ENCODE measurements around the gene TMEM150A. TPM values are rescaled to one million over a fixed set of nuclear protein-coding genes. Genes with fewer than 3 reads are reported as not detected.

The TMEM150A gene
- total RNA-seq, 1 donor from 2014 or later: 15.0 TPM

GRCh38 chr2:85611217-85611704 lies 8.8 kb upstream of the TMEM150A start:
- H3K9me3 Mint-ChIP-seq: no peaks in the 10 kb centered on the region
- intact Hi-C loops (cut with micrococcal nuclease): loop anchor here (5.0 kb wide), 1 partner anchor 586 kb away; the partner anchor contains the start of genes IMMT and MRPL35
- POLR2A ChIA-PET: interaction anchor here (0.7 to 3.3 kb wide), 17 partner anchors 9 to 495 kb away, joined by 3 to 28 read pairs (median 6); partner anchors contain the start of genes ELMOD3, GGCX, MAT2A and PTCD3

GRCh38 chr2:85607268-85608215 lies 5.0 kb upstream of the TMEM150A start:
- no peak for TF ChIP-seq CTCF (IDR thresholded peaks at IDR 0.05)
- Mint-ChIP-seq H3K4me3 (no peak overlapping the region), H3K27me3 (no peaks in the 10 kb centered on the region), H3K27ac (peak overlapping the region; percentile 10), H3K36me3 (ENCODE audit: low read depth) (peaks cover 43% of the 10 kb centered on the region), H3K4me1 (peaks cover 47% of the 10 kb centered on the region), H3K9me3 (no peaks in the 10 kb centered on the region)
- ChIA-PET CTCF (interaction anchor here (1.5 kb wide), 1 partner anchor 8 kb away, joined by 3 read pairs; the partner anchor contains the start of gene USP39), POLR2A (interaction anchor here (1.0 to 4.2 kb wide), 4 partner anchors 8 to 69 kb away, joined by 4 to 22 read pairs (median 6); partner anchors contain the start of genes GGCX, RNF181 and USP39)
- DNase-seq (no peak), ATAC-seq (ENCODE audit: low read depth) (no peak)
- intact Hi-C loops (cut with micrococcal nuclease): no loop called here

More at GRCh38 chr2:85611217-85611704, 8.8 kb upstream of the TMEM150A start:
- Mint-ChIP-seq H3K36me3 (ENCODE audit: low read depth) (peaks cover 35% of the 10 kb centered on the region), H3K27ac (peak overlapping the region; percentile 91), H3K27me3 (no peaks in the 10 kb centered on the region), H3K4me3 (peak overlapping the region; percentile 98), H3K4me1 (peaks cover 37% of the 10 kb centered on the region)
- no peak for TF ChIP-seq CTCF (IDR thresholded peaks at IDR 0.05)
- ATAC-seq (ENCODE audit: low read depth) (no peak), DNase-seq (no peak)
- CTCF ChIA-PET: interaction anchor here (1.0 to 1.5 kb wide), 3 partner anchors 17 to 59 kb away, joined by 3 to 8 read pairs (median 4); no protein-coding TSS in a partner anchor

DNA sequence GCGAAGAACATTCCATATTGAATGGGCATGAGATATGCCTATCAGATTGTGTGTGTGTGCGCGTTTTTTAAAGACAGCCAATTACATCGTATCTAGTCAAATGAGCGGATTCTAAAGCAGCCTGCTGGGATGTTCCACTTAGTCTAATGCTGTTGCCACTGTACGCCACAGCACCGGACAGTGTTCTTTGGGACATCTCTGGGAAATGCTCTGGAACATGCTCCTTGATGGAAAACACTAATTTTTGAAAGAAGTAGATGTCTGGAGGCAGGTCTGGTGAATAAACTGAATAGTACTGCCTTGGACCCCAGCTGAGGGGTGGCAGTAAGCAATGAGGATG lies 3.6 kb upstream of the TMEM150A start:
- ATAC-seq (ENCODE audit: low read depth) (no peak), DNase-seq (no peak)
- CTCF ChIA-PET: interaction anchor here (1.5 kb wide), 1 partner anchor 9 kb away, joined by 3 read pairs; the partner anchor contains the start of gene USP39
- H3K9me3 Mint-ChIP-seq: no peaks in the 10 kb centered on the region
- H3K36me3 Mint-ChIP-seq (ENCODE audit: low read depth): peaks cover 46% of the 10 kb centered on the region
- H3K27me3 Mint-ChIP-seq: no peaks in the 10 kb centered on the region
- no peak for TF ChIP-seq CTCF (IDR thresholded peaks at IDR 0.05)
- H3K4me3 Mint-ChIP-seq: no peak overlapping the region
- intact Hi-C loops (cut with micrococcal nuclease): no loop called here
- POLR2A ChIA-PET: interaction anchor here (0.6 to 4.2 kb wide), 5 partner anchors 10 to 45 kb away, joined by 3 to 22 read pairs (median 6); partner anchors contain the start of genes GGCX, RNF181 and USP39
- peaks cover 47% of the 10 kb centered on the region for H3K4me1 Mint-ChIP-seq
- H3K27ac Mint-ChIP-seq: no peak overlapping the region

- DNase-seq (no peak), ATAC-seq (ENCODE audit: low read depth) (no peak)
- H3K27me3 Mint-ChIP-seq: no peaks in the 10 kb centered on the region
- CTCF ChIA-PET: interaction anchor here (1.5 kb wide), 1 partner anchor 10 kb away, joined by 3 read pairs; the partner anchor contains the start of gene USP39
- peak overlapping the region; percentile 5 for H3K27ac Mint-ChIP-seq
- H3K36me3 Mint-ChIP-seq (ENCODE audit: low read depth): peaks cover 47% of the 10 kb centered on the region
- no peak for TF ChIP-seq CTCF (IDR thresholded peaks at IDR 0.05)
- intact Hi-C loops (cut with micrococcal nuclease): no loop called here
- H3K4me1 Mint-ChIP-seq: peaks cover 47% of the 10 kb centered on the region
- POLR2A ChIA-PET: interaction anchor here (0.6 to 4.2 kb wide), 6 partner anchors 10 to 67 kb away, joined by 3 to 22 read pairs (median 4); partner anchors contain the start of genes GGCX, MAT2A and RNF181
- H3K4me3 Mint-ChIP-seq: no peak overlapping the region
- H3K9me3 Mint-ChIP-seq: no peaks in the 10 kb centered on the region
Observed at GRCh38 chr2:85605406-85606115, 3.1 kb upstream of the TMEM150A start.
